ENCODE data around the gene CAMK1D.
A peak's percentile ranks its signal among the peaks of the same experiment; 100 is the strongest.

The CAMK1D gene

DNA sequence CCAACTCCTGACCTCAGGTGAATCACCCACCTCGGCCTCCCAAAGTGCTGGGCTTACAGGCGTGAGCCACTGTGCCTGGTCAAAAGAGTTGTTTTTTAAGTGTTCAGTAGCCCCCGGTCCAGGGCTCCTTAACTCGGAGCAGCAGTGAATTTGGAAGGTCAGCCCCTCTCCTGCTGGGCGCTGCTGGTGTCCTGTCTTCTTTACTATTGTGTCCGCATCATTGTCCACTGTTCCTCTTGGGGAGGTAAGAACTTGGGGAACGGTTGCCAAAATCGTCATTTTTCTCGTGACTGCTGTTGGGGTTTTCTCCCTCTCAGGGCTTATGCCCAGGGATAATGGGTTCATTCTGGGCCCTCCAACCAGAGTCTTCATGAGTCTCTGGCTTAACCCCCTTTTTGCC, 46.7 kb downstream of the CAMK1D start:
- H3K4me3 ChIP-seq (ENCODE audit: low read length) = no peak overlapping the region
- TF ChIP-seq ZNF274 (IDR thresholded peaks at IDR 0.05; ENCODE audit: low read depth, low read length) = no peak

- TF ChIP-seq ZNF274 (IDR thresholded peaks at IDR 0.05; ENCODE audit: low read depth, low read length) = no peak
- H3K4me3 ChIP-seq (ENCODE audit: low read length) = no peak overlapping the region
Measured at GRCh38 chr10:12396567-12396966, 47.2 kb downstream of the CAMK1D start.

DNA sequence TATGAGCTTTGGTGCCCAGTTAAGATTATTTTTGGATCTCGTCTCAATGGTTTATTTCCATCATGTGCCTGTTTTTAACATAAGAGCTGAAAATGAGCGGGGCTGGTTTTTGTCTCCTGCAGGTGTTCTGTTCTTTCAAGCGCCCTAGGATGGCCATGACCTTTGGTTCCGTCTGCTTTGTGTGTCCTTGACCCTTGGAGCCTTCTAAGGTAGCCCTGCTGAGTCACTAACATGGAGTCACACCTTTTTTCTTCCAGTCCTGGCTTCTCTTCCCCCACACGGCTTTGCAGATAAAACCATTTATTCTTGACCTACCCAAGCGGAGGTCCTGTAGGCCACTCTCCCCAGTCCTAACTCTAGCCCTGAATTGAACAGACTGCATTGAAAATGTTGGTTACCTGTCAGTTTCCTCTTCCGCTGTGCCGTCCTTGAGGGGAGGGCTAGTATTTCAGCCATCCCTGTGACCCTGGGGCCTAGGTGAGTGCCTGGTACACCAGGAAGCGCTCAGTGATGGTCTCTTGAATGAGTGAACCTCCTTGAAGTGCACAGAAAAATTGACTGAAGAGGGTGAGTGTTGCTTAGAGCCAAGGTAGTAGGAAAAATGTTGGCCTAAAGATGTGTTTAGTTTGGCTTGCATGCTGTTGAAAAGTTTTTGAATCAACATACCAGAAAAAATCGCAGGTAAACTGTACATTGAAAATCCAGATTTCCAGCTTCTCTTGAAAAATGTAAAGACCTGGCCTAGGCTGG, 48.0 kb downstream of the CAMK1D start:
- H3K4me3 ChIP-seq (ENCODE audit: low read length) = no peak overlapping the region
- TF ChIP-seq ZNF274 (IDR thresholded peaks at IDR 0.05; ENCODE audit: low read depth, low read length) = no peak

DNA sequence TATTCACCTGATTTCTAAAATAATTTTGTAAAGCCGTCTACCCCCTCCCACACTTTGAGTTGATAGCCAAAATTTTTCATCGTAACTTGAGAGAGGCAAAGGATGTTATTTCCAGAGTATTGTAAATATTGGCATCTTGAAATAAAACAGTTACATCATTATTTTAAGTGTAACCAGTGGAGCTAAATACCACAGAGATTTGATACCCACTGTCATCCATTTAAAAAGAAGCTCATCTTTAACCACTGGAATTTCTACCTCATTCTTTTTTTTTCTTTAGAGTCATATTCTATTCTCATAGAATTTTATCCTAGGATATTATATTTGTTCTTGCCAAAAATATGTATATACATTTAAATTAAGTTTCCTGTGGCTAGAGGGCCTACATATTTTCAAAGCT, 48.6 kb downstream of the CAMK1D start:
- no peak for TF ChIP-seq ZNF274 (IDR thresholded peaks at IDR 0.05; ENCODE audit: low read depth, low read length)
- H3K4me3 ChIP-seq (ENCODE audit: low read length) = no peak overlapping the region

DNA sequence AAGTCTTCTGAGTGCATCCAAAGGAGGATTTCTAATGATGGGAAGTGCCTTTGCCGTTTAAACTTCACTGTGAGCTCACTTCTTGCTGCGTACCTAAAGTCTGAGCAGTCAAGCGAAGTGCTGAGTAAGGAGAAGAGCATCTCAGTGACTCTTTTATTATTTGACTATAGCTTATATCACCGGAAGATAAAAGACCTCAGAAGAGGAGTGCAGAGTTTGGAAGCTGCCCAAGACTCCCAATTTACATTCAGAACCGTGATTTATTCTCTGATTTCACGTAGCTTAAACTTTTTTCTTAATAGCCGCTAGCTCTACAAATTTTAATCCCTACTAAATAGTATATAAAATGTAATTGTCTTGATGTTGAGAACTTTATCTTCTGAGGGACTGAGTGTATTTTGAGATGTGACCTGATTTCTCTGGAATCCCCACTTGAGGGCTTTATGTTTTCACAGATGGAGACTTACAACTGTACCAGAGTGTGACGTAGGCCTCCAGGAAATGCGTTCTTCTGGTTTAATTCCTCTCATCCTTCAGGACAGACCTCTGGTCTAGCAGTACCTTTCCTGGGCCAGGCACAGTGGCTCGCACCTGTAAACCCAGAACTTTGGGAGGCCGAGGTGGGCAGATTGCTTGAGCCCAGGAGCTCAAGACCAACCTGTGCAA, 51.1 kb downstream of the CAMK1D start:
- H3K4me3 ChIP-seq (ENCODE audit: low read length) = no peak overlapping the region
- no peak for TF ChIP-seq ZNF274 (IDR thresholded peaks at IDR 0.05; ENCODE audit: low read depth, low read length)

- no peak for TF ChIP-seq ZNF274 (IDR thresholded peaks at IDR 0.05; ENCODE audit: low read depth, low read length)
- H3K4me3 ChIP-seq (ENCODE audit: low read length) = no peak overlapping the region
Measured at GRCh38 chr10:12401466-12401865, 52.1 kb downstream of the CAMK1D start.

DNA sequence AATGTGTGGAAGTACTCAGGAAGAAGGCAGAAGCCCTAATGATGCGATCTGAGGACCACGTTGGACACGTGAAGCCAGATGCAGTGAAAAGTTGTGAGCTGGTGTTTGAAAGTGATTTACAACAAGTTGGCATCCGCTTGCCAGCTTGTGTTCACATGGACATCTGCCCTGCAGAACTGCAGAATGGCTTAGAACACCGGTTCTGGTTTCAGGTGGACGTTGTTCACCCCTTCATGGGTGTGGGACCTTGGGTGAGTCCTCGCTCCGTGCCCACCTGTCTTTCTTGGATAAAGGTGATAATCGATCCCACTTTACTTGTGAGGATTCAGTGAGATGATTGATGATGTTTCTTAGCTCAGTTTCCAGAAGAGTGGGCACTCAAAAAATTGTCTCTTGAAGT, 53.8 kb downstream of the CAMK1D start:
- no peak for TF ChIP-seq ZNF274 (IDR thresholded peaks at IDR 0.05; ENCODE audit: low read depth, low read length)

DNA sequence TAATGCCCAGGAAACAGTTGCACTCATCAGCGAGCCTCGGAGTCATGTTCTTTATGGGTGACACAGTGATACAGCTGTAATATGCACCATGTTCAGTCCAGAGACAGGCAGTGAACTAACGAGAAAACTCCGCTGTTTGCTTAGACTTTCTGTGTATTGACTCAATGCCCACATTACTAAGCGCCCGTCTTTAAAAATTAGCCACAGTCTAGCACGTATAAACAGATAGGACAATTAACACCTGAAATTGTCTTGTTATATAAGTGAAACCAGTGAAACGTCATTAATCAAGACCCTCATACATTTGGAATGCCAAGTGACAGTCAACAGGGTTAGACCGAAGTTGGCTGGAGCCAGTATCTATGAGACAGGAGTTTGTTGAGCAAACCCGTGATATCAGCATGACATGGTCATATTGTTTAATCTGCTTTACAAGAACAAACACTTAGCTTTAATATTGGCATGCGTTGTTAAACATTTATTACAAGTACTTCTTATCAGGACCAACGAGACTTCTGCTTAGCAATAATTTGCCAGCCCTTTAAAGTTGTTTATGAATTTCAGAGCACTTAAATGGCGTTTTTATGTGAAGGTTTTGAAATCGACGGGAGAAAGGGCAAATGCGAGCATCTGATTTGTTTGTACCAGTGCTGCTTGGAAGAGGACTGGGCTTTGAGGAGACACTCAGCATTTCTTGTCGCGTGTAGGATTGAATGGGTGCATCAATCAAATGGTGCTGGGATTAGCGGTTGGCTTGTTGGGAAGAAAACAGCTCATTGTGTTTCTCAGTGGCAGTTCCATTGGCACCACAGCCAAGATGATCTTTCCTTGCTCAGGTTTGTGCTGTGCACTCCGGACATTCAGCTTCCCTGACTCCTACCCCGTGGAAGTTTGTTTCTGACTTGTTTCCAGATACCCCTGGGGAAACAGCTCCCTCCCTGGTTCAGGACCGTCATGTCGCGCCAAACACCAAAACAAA, 56.3 kb downstream of the CAMK1D start:
- H3K4me3 ChIP-seq (ENCODE audit: low read length) = peak overlapping the region; percentile 25; the same call in 1 of the 2 replicates
- no peak for TF ChIP-seq ZNF274 (IDR thresholded peaks at IDR 0.05; ENCODE audit: low read depth, low read length)

More for the DNA sequence above, 53.8 kb downstream of the CAMK1D start:
- H3K4me3 ChIP-seq (ENCODE audit: low read length) = no peak overlapping the region

GRCh38 chr10:12406764-12407400, 57.5 kb downstream of the CAMK1D start:
- no peak for TF ChIP-seq ZNF274 (IDR thresholded peaks at IDR 0.05; ENCODE audit: low read depth, low read length)
- H3K4me3 ChIP-seq (ENCODE audit: low read length) = no peak overlapping the region

GRCh38 chr10:12408472-12408871, 59.1 kb downstream of the CAMK1D start:
- TF ChIP-seq ZNF274 (IDR thresholded peaks at IDR 0.05; ENCODE audit: low read depth, low read length) = no peak
- H3K4me3 ChIP-seq (ENCODE audit: low read length) = no peak overlapping the region

- TF ChIP-seq ZNF274 (IDR thresholded peaks at IDR 0.05; ENCODE audit: low read depth, low read length) = no peak
- H3K4me3 ChIP-seq (ENCODE audit: low read length) = no peak overlapping the region
Measured at GRCh38 chr10:12409161-12409560, 59.8 kb downstream of the CAMK1D start.

DNA sequence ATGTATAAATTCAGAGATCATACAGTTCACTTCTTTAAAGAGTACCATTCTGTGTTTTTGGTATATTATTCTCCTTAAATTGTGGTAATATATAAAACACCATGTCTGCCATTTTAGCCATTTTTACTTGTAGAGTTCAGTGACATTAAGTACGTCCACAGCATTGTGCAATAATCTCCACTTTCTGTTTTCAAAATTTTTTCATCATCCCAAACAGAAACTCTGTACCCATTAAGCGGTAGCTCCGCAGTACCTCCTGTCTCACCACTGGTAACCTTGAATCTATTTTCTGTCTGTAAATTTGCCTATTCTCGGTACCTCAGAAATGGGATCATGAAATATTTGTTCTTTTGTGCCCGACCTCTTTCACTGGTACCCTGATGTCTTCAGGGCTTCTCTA, 60.3 kb downstream of the CAMK1D start:
- no peak for TF ChIP-seq ZNF274 (IDR thresholded peaks at IDR 0.05; ENCODE audit: low read depth, low read length)
- no peak overlapping the region for H3K4me3 ChIP-seq (ENCODE audit: low read length)

DNA sequence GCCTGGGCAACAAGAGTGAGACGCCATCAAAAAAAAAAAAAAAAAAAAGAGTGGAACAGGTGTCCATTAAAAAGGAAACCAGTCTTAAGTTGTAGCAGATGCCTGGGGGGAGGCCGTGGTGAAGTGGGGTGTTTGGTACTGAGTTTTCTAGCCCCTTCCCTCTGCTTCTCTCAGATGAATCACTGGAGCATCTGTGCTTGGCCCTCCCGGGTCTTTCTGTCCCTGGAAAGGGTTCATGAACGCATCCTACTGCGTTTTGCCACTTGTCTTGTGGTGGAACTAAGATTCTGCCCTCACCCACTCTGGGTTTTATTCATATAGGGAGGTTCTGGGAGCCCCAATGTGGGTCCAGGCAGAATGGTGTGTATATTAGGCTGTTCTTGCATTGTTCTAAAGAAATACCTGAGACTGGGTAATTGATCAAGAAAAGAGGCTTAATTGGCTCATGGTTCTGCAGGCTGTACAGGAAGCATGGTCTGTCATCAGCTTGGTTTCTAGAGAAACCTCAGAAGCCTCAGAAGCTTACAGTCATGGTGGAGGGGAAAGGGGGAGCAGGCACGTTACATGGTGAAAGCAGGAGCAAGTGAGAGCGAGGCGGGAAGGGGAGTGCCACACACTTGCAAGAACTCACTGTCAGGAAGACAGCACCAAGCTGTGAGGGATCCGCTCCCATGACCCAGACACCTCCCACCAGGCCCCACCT, 63.5 kb downstream of the CAMK1D start:
- no peak for TF ChIP-seq ZNF274 (IDR thresholded peaks at IDR 0.05; ENCODE audit: low read depth, low read length)
- H3K4me3 ChIP-seq (ENCODE audit: low read length) = no peak overlapping the region

Data from GM08714 (cell line).